HG03060 (cell line): ENCODE measurements around the gene PTBP3.
"Not testable (repeated sequence)": the region's sequence is repeated elsewhere in the genome, so short reads cannot be mapped to it uniquely, and the experiment has no call there.

Experiments used
- ATAC-seq: cut with Tn5 transposase; IDR thresholded peaks from one replicate; pipeline ENCODE4 v1.9.1; 2021; ENCODE audit warnings: low read depth, moderate number of reproducible peaks; ENCODE audit not compliant: unreplicated experiment

The PTBP3 gene

DNA sequence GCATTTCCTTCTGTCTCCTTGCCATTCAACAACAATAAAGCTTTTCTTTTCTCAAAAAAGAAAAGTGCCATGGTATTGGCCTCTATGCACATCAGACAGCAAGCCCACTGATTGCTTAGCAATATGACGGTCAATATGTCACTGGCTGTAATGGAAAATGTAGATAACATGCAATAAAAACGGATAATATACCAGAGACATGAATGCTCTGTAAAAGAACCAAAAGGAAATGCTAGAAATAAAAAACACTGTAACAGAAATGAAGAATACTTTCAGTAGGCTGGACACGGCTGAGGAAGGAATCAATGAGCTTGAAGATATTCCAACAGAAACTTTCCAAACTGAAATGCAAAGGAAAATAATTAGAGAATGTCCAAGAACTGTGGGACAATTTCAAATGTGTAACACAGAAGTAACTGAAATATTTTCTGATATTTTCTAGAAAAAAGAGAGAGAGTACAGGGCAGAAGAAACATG is 10.0 kb downstream of the PTBP3 start:
- no peak for ATAC-seq

DNA sequence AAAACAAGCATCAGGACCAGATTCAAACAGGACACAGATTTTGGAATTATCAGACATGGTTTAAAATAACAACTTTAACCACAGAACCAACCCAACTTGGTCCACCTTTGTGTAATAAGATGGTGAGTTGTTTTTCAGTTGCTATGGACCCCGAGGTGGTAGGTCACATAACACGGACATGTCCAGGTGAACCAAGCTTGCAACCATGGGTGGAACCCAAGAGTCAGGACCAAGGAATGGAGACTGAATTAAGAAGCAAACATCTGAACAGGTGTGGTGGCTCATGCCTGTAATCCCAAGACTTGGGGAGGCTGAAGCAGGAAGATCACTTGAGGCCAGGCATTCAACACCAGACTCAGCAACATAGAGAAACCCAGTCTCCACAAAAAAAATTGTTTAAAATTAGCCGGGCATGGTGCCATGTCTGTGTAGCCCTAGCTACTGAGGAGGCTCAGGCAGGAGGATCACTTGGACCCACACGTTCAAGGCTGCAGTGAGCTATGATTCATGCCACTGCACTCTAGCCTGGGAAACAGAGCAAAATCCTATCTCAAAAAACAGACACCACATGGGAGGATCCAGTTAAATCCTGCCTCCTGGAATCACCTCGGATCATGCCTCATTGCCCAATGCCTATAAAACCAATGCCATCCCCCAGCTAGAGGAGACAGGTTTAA is 10.6 kb downstream of the PTBP3 start:
- ATAC-seq: no peak

DNA sequence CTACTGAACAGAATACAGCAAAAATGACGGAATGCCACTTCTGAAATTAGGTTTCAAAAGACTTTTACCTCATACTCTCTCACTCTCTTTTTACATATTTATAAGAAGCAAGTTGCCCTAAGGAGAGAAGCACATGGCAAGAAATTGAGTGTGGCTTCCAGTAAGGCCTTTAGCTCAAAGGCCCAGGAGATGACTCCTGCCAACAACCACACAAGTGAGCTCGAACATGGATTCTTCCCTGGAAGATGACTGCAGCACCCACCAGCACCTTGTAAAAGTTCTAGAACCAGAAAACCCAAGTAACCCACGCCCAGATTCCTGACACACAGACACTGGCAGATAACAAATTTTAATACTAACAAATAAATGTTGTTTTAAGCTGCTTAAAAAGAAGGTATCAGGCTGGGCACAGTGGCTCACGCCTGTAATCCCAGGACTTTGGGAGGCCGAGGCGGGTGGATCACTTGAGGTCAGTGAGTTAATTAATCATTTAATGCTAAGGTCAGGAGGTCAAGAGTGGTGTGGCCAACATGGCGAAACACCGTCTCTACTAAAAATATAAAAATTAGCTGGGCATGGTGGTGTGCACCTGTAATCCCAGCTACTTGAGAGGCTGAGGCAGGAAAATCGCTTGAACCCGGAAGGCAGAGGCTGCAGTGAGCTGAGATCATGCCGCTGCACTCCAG is 17.0 kb downstream of the PTBP3 start:
- ATAC-seq: no peak

DNA sequence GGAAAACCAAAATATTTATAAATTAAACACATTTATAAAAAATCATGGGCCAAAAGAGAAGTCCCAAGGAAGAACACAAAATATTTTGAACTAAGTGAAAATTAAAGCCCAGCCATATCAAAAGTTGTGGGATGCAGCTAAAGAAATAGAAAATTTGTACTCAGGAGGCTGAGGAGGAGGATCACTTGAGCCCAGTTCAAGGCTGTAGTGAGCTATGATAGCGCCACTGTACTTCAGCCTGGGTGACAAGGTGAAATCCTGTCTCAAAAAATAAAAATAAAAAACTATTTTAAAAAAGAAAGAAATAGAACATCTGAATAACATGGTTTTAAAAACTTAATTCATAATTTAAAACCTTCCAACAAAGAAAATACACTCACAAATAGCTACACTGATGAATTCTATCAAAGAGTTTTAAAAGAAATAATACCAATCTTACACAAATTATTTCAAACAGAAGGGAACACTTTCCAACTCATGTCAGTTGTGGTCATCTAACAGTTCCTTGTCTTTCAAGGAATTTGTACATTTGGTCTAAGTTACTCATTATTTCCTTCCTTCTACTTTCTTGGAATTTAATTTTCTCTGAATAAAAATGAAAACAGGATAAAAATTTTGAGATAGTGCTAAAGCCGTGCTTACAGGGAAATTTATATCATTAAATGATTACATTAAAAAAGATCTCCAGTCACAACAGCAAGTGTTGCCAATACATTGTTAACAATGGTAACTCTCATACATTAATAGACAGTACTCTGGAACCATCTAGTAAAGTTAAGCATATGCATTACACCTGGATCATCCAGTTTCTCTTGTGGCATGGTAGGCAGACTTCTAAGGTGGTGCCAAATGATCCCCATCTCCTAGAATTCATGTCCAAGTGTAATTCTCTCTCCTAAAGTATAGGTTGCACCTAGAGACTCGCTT is 17.8 kb downstream of the PTBP3 start:
- no peak for ATAC-seq

DNA sequence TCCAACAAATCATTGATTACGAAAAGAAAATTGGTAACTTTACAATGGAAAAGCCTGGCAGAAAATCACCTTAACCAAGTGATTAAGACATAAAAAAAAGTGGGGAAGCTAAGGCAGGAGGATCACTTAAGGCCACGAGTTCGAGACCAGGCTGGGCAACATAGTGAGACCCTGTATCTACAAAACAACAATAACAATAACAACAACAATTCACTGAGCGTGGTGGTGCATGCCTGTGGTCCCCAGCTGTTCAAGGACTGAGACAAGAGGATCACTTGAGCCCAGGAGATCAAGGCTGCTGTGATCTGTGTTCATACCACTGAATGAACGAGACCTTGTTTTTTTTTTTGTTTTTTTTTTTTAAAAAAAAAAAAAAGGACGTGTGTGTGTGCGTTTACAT is 21.3 kb downstream of the PTBP3 start:
- ATAC-seq: no peak

DNA sequence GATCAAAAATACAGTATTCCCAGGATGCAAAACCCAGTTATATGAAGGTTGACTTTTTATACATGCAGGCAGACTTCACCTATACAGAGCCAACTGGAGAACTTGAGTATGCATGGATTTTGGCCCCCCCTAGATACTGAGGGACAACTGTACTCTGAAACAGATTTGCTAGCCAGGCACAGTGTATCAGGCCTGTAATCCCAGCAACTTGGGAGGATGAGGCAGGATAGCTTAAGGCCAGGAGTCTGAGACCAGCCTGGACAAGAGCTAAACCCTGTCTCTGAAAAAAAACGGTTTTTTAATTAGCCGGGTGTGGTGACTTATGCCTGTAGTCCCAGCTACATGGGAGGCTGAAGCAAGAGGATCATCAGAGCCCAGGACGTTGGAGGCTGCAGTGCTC is 21.9 kb downstream of the PTBP3 start:
- no peak for ATAC-seq

DNA sequence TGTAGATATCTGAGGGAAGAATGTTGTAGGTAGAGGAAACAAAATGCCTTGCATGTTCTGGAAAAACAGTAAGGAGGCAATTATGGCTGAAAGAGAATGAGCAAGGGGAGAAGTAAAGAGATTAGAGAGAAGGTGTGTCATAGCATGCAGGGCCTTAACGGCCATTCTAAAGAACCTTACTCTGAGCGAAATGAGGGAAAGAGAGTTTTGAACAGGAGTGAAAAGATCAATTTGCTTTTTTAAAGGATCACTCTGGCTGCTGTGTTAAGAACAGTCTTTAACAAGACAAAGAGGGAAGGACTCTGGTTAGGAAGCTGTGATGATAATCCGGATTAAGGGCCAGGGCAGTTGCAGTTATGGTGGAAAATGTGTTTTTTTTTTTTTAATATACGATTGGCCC is 22.6 kb downstream of the PTBP3 start:
- no peak for ATAC-seq

DNA sequence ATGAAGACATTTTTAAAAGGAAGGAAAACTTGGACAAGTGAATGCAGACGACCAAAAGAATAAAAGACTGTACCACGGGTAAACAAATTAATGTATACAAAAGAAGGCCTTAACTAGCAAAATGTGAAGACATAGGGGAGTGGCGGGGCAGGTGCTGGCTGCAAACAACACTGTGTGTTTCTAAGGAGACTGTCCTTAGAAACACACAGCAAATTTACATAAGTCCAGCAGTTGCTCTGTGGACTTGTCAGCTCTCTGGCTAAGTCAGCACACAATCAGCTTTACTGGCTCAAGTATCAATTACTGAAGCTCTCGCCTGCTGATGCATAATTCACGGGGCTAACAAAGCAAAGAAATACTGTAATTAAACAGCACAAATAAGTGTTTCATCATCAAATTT is 24.8 kb downstream of the PTBP3 start:
- no peak for ATAC-seq

DNA sequence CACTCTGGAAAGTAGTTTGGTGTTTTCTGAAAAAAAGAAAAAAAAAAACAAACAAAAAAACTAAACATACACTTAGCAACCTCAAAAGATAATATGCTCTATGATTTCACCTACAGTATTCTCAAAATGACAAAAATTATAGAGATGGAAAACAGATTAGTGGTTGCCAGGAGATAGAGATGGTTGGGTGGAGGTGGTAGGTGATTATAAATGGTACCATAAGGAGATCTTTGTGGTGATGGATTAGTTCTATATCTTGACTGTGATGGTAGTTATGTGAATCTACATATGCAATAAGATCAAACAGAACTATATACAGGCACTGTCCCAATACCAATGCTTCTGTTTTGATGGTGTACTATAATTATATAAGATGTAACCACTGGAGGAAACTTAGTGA is 32.0 kb downstream of the PTBP3 start:
- no peak for ATAC-seq

DNA sequence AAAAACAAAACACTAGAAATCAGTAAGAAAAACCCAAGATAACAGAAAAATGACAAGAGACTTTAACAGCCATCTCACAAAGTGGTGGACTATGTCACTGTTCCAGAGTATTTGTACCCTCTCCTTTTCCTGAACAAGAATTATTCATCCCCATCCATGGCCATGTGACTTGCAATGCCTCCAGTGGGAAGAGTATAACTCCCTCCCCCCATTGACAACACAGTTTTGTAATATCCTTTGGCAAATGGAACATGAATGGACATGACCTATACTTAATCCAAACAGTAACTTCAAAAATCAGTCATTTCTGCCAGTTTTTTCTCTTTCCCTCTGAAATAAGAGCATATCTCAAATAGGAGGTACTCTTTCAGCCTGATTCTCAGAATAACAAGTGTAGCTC is 33.9 kb downstream of the PTBP3 start:
- no peak for ATAC-seq

DNA sequence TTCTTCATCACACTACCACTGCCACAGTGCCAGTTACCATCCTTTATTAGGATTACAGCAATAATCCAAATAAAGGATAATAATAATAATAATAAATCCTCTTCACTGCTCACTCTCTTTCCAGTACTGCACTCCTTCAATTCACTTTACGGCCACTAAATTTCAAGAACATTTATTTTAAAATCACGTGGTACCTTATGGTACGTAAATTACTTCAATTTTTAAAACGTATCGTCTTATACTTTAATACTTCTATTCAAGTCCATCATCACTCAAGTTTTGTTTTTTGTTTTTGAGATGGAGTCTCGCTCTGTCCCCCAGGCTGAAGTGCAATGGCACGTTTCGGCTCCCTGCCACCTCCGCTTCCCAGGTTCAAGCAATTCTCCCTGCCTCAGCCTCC is 36.5 kb downstream of the PTBP3 start:
- no peak for ATAC-seq

DNA sequence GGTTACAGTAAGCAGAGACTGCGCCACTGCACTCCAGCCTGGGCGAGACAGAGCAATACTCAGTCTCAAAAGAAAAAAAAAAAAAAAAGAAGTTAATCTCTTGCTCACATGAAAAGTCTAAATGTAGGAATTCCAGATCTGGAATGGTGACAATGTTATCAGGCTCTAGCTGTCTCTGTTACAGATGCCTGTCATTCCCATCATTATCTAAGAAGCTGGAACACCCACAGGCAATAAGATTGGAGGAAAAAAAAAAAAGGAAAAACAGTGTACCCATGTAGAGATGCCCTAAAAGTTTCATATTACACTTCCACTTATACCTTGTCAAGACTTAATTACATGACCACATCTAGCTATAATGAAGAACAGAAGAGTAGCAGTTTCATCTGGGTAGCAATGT is 38.2 kb downstream of the PTBP3 start:
- no peak for ATAC-seq

DNA sequence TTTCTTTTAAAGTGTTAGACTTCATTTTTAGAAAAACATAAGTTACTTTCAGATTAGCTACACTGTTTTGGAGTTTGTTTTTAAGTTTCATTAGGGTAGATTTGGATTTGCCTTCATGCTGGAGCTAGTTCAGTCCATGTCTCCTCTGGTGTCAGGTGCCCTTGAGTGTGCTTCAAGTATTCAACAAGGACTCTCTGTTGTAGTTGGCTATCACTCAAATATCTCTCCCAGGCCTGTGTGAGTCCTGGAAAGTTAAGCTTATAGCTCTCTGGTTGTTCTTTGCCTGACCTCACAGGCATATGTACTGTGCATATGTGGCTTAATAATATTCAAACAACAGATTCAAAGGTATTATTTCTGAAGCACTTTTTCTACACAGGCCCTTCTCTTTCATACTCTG is 45.4 kb downstream of the PTBP3 start:
- no peak for ATAC-seq

DNA sequence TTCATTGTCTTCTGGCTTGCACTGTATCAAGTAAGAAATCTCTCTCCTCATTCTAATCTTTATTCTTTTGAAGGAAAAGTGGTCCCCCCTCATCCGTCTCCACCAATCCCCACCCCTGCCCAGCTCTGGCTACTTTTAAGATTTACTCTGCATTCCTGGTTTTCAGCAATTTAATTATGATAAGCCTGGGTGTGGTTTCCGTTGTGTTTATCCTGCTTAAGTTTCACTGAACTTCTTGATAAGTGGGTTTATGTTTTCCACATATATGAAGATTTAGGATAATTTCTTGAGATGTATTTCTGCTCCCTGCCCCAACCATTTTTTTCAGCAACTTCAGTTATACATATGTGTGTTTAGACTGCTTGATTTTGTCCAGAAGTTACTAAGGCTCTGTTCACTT is 46.5 kb downstream of the PTBP3 start:
- no peak for ATAC-seq

DNA sequence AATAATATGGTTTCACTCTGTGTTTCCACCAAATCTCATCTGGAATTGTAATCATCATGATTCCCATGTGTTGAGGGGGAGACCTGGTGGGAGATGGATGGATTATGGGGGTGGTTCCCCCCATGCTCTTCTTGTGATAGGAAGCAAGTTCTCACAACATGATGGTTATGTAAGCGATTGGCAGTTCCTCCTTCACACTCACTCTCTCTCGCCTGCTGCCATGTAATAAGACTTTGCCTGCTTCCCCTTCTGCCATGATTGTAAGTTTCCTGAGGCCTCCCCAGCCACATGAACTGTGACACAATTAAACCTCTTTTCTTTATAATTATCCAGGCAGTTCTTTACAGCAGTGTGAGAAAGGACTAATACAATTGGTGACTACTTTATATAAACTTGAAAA is 48.4 kb downstream of the PTBP3 start:
- ATAC-seq: no peak

DNA sequence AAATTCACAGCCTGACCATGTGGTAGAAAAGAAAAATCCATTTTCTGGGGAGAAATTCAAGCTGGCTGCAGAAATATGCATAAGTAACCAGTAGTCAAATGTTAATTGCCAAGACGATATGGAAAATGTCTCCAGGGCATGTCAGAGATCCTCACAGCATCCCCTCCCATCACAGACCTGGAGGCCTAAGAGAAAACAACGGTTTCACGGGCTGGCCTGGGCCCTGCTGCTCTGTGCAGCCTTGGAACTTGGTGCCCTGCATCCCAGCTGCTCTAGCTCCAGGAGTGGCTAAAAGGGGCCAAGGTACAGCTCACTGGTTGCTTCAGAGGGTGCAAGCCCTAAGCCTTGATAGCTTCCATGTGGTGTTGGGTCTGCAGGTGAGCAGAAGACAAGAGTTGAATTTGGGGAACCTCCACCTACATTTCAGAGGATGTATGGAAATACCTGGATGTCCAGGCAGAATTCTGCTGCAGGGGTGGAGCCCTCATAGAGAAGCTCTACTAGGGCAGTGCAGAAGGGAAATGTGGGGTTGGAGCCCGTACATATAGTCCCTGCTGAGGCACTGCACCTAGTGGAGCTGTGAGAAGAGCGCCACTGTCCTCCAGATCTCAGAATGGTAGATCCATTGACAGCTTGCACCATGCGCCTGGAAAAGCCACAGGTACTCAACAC is 49.7 kb downstream of the PTBP3 start:
- no peak for ATAC-seq

DNA sequence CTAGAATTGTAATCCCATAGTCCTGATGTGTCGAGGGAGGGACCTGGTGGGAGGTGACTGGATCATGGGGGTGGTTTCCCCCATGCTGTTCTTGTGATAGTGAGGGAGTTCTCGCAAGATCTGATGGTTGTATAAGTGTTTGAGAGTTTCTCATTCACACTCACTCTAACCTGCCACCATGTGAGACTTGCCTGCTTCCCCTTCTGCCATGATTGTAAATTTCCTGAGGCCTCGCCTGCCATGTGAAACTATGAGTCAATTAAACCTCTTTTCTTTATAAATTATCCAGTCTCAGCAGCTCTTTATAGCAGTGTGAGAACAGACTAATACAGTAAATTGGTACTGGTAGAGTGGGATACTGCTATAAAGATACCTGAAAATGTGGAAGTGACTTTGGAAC is 50.6 kb downstream of the PTBP3 start:
- ATAC-seq: not testable (repeated sequence)

DNA sequence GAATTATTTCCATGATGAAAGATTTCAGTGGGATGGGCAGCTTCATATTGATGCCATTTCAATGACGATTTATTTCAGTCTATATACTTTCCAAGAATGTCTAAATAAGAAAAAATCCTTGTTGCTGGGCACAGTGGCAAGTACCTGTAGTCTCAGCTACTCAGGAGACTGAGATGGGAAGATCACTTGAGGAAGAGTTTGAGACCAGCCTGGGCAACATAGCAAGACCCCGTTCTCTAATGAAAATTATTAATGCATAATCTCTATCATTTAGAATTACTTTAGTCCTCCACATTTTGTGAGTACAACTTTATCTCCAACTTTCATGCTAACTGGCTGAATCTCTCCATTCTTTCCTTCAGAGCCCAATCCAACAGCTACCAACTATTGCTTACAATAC is 52.5 kb downstream of the PTBP3 start:
- ATAC-seq: no peak

DNA sequence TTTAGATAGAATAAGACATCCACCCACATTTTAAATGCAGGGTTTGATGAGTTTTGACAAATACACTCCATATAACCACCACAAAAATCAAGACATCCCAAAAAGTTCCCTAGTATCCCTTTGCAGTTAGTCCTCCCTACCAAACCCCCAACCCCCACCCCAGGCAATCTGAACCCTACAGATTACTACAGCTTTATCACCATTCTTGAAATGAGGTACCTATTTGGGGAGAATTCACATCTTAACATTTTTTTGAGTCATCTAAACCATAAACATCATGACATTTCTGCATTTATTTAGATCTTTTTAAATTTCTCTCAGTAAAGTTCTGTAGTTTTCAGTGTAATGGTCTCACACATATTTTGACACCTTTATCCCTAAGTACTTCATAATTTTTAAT is 53.9 kb downstream of the PTBP3 start:
- no peak for ATAC-seq

DNA sequence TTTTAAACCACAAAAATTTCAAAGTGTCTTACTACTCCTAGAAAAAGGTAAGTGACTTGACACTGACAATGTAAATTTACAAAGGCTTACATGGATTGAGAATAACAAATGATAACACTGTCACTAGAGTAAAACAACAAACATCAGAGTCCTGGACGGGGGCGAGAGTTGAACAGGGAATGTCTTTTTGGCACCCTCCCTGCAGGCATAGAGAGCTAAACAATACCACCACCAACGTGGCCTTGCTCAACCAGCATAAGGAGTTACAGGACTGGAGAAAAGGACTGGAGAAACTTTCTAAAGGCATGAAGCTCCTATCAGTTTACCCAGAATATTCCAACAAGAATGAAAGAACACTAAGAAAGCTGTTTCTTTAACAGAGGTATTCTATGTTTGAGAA is 55.3 kb downstream of the PTBP3 start:
- ATAC-seq: no peak

DNA sequence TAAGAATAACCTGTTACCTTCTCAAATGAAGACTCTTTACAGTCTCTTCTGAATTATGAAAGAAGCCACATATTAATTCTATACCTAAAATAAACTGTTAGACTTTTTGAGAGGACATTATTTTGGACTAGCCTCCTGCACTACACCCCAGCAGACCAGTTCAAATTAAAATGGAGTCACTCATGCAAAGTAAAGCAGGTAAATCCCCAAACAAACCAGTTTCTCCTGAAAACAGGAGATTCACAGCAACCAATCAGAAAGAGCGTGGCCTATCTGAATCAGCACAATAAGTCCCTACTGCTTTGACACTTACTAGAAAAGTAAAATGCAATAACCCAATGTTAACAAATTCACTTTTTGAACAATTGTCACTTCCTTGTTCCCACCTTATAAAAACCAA is 58.8 kb downstream of the PTBP3 start:
- ATAC-seq: no peak
